ENCODE measurements around the gene WFDC1. TPM values are rescaled to one million over a fixed set of nuclear protein-coding genes. Genes with fewer than 3 reads are reported as not detected.

The WFDC1 gene
- total and polyA plus RNA-seq, 2 experiments from 2014 or later, result 0.76 to 0.95 TPM

GRCh38 chr16:84361546-84361945 is 66.9 kb downstream of the WFDC1 start (continued):
- TF ChIP-seq ZNF462 (CRISPR knock-in tag; IDR thresholded peaks at IDR 0.05) (no peak), STAT1 (IDR thresholded peaks at IDR 0.05; ENCODE audit: unreplicated experiment) (no peak)

- Histone ChIP-seq H3K79me2 (replicated peaks; ENCODE audit: insufficient read depth) (no peaks in the 10 kb centered on the region), H3F3A (replicated peaks; ENCODE audit: low read depth) (no peaks in the 10 kb centered on the region), H2AFZ (peak overlapping the region; percentile 47; the same call in 1 of the 2 replicates), H3K4me3 (no peak overlapping the region), H3K27me3 (ENCODE audit: insufficient read depth) (peaks cover 9% of the 10 kb centered on the region), H3K4me2 (no peak overlapping the region; the same call in 1 of the 2 replicates), H3K36me3 (ENCODE audit: insufficient read depth) (no peaks in the 10 kb centered on the region), H4K20me1 (replicated peaks; ENCODE audit: insufficient read depth) (no peaks in the 10 kb centered on the region), H3K4me1 (ENCODE audit: insufficient read depth) (no peaks in the 10 kb centered on the region; the same call in 1 of the 2 replicates), H3K27ac (ENCODE audit: low read depth) (no peak overlapping the region), H3K9me2 (ENCODE audit: insufficient read depth) (no peaks in the 10 kb centered on the region)
- Mint-ChIP-seq H3K27me3 (ENCODE audit: insufficient read depth, low read depth, poor library complexity) (peaks cover 9% of the 10 kb centered on the region), H3K36me3 (ENCODE audit: low read depth) (no peaks in the 10 kb centered on the region), H3K27ac (no peak overlapping the region), H3K4me3 (no peak overlapping the region), H3K9me3 (no peaks in the 10 kb centered on the region; the same call in 2 of the 3 replicates), H3K4me1 (peaks cover 36% of the 10 kb centered on the region)
- ATAC-seq, result peak; percentile 36
- DNase-seq (ENCODE audit: low spot score), result peak; percentile 27
- no peak for TF ChIP-seq REST (IDR thresholded peaks at IDR 0.05; ENCODE audit: unreplicated experiment)
- no peak for TF ChIP-seq STAT1 (IDR thresholded peaks at IDR 0.05; ENCODE audit: unreplicated experiment)
- TF ChIP-seq CREB1 (CRISPR knock-in tag; IDR thresholded peaks at IDR 0.05; ENCODE audit: low read depth), result no peak
- TF ChIP-seq ZNF114 (CRISPR knock-in tag; IDR thresholded peaks at IDR 0.05), result no peak
- no peak for TF ChIP-seq JUNB (IDR thresholded peaks at IDR 0.05; ENCODE audit: unreplicated experiment)
- no peak for TF ChIP-seq EZH2phosphoT487 (IDR thresholded peaks at IDR 0.05; ENCODE audit: unreplicated experiment)
- TF ChIP-seq POLR2AphosphoS5 (IDR thresholded peaks at IDR 0.05; ENCODE audit: low read depth), result no peak
- no peak for TF ChIP-seq NANOG (IDR thresholded peaks at IDR 0.05; ENCODE audit: borderline replicate concordance)
- no peak for TF ChIP-seq CTCF (conservative IDR thresholded peaks at IDR 0.05; ENCODE audit: low read depth in 2 of 2)
- TF ChIP-seq ZNF331 (CRISPR knock-in tag; IDR thresholded peaks at IDR 0.05; ENCODE audit: low read depth), result no peak
- no peak for TF ChIP-seq EZH2 (IDR thresholded peaks at IDR 0.05; ENCODE audit: low read depth, unreplicated experiment)
These were observed 67.8 kb downstream of the WFDC1 start for GRCh38 chr16:84362471-84362941.
